Fibroblast of lung (primary cell): ENCODE measurements around the gene FAM20B. TPM values are rescaled to one million over a fixed set of nuclear protein-coding genes. Genes with fewer than 3 reads are reported as not detected.

Experiments used
- DNase-seq, 2 donors: peaks; one replicate each; pipeline versions ENCODE4 v3.0.0 to v3.0.0-alpha.2; 2010; ENCODE audit warnings: low read depth in 2 of 2
- H2AFZ ChIP-seq: 2 replicates; pipeline ENCODE4 v1.5.1; 2012; ENCODE audit warnings: low read length, control low read depth, inconsistent platforms
- H3K27ac ChIP-seq: 2 replicates; pipeline ENCODE4 v1.5.1; 2011; ENCODE audit warnings: low read length, control low read depth; ENCODE audit not compliant: insufficient read depth
- H3K27me3 ChIP-seq: 2 replicates; pipeline ENCODE4 v1.5.1; 2011; ENCODE audit warnings: mild to moderate bottlenecking, low read length; ENCODE audit not compliant: control insufficient read depth, insufficient read depth
- H3K36me3 ChIP-seq: 2 replicates; pipeline ENCODE4 v1.5.1; 2011; ENCODE audit warnings: low read length; ENCODE audit not compliant: control insufficient read depth, insufficient read depth
- H3K4me1 ChIP-seq: 2 replicates; pipeline ENCODE4 v1.5.1; 2011; ENCODE audit warnings: low read length; ENCODE audit not compliant: control insufficient read depth, insufficient read depth; ENCODE audit errors: extremely low read depth
- H3K4me2 ChIP-seq: 2 replicates; pipeline ENCODE4 v1.5.1; 2011; ENCODE audit warnings: low read length, control low read depth; ENCODE audit not compliant: insufficient read depth; ENCODE audit errors: extremely low read depth
- H3K4me3 ChIP-seq, 4 experiments: fragments of 200-600 bp in 1 of 4; sonication (generic) in 1 of 4; replicated peaks in 1 of 4; 2 replicates each; pipeline ENCODE4 v1.5.1; 2011 to 2016; ENCODE audit warnings: low read length in 4 of 4, low read depth in 3 of 4, mild to moderate bottlenecking in 3 of 4, control low read depth in 2 of 4, inconsistent platforms in 1 of 4, mixed read lengths in 1 of 4; ENCODE audit not compliant: insufficient read depth in 1 of 4; ENCODE audit errors: control extremely low read depth in 1 of 4
- H3K79me2 ChIP-seq: 2 replicates; pipeline ENCODE4 v1.5.1; 2012; ENCODE audit warnings: mild to moderate bottlenecking, low read length, inconsistent platforms; ENCODE audit not compliant: control insufficient read depth, insufficient read depth
- H3K9ac ChIP-seq: 2 replicates; pipeline ENCODE4 v1.5.1; 2011; ENCODE audit warnings: mild to moderate bottlenecking, low read length, control low read depth; ENCODE audit not compliant: insufficient read depth
- H3K9me3 ChIP-seq: 2 replicates; pipeline ENCODE4 v1.5.1; 2012; ENCODE audit warnings: low read depth, low read length; ENCODE audit not compliant: control insufficient read depth, insufficient read depth
- H4K20me1 ChIP-seq: 2 replicates; pipeline ENCODE4 v1.5.1; 2011; ENCODE audit warnings: low read length; ENCODE audit not compliant: control insufficient read depth, insufficient read depth; ENCODE audit errors: extremely low read depth
- EZH2 ChIP-seq: IDR thresholded peaks from 2 replicates; pipeline ENCODE4 v1.5.1; 2012; ENCODE audit warnings: low read length, control low read depth, mild to moderate bottlenecking; ENCODE audit errors: missing control alignments
- polyA plus RNA-seq, 2 donors: library from polyadenylated mRNA; depleted of rRNA in 1 of 2; stranded (reverse) in 1 of 2; unstranded in 1 of 2; fragments of >200 nt; gene quantifications; 2 replicates each; pipeline ENCODE4 v1.2.1, GENCODE V29; 2011 to 2012; ENCODE audit warnings: missing spikeins in 1 of 2
- total RNA-seq: library from RNA; depleted of rRNA; stranded (reverse); fragments of >200 nt; gene quantifications from 2 replicates; pipeline ENCODE4 v1.2.1, GENCODE V29; 2014
- TF ChIP-seq, protein P1 (sequence below), 2 donors: IDR thresholded peaks in 1 of 2; conservative IDR thresholded peaks in 1 of 2; 1 replicate in 1 of 2; 2 replicates in 1 of 2; pipeline ENCODE4 v1.5.1; 2011 to 2012; ENCODE audit warnings: low read length in 2 of 2, control low read depth in 1 of 2, inconsistent platforms in 1 of 2, low read depth in 1 of 2, mild to moderate bottlenecking in 1 of 2

Gene FAM20B
- total and polyA plus RNA-seq, 2 donors (not counting 1 experiment from before 2014, with no cell fraction given), result 42.1 to 45.2 TPM

DNA sequence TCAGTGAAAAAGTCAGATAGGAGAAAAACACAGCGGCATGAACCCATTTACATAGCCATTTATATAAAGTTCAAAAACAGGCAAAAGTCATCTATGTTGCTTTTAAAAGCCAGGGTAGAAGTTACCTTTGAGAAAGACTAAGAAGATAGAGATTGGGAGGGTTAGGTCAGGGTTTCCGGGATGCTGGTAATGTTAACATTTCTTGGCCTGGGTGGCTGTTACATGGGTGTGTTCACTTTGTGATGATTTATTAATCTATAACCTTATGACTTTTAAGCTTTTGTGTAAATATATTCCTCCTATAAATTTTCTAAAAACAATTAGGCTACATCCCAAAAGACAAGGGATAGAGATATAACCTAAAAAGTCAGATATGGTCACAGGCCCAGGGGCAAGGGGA lies 15.0 kb upstream of the FAM20B start:
- no peaks in the 10 kb centered on the region for H3K27me3 ChIP-seq
- H3K4me1 ChIP-seq, result no peaks in the 10 kb centered on the region
- H3K9me3 ChIP-seq, result no peaks in the 10 kb centered on the region
- H3K9ac ChIP-seq, result no peak overlapping the region
- TF ChIP-seq, protein P1, sequence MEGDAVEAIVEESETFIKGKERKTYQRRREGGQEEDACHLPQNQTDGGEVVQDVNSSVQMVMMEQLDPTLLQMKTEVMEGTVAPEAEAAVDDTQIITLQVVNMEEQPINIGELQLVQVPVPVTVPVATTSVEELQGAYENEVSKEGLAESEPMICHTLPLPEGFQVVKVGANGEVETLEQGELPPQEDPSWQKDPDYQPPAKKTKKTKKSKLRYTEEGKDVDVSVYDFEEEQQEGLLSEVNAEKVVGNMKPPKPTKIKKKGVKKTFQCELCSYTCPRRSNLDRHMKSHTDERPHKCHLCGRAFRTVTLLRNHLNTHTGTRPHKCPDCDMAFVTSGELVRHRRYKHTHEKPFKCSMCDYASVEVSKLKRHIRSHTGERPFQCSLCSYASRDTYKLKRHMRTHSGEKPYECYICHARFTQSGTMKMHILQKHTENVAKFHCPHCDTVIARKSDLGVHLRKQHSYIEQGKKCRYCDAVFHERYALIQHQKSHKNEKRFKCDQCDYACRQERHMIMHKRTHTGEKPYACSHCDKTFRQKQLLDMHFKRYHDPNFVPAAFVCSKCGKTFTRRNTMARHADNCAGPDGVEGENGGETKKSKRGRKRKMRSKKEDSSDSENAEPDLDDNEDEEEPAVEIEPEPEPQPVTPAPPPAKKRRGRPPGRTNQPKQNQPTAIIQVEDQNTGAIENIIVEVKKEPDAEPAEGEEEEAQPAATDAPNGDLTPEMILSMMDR (conservative IDR thresholded peaks at IDR 0.05 in 1 of 2, IDR thresholded peaks at IDR 0.05 in 1 of 2; ENCODE audit: low read depth in 1 of 2, low read length in 2 of 2), result no peak
- no peaks in the 10 kb centered on the region for H4K20me1 ChIP-seq
- no peak for DNase-seq
- H3K36me3 ChIP-seq, result no peaks in the 10 kb centered on the region
- H3K79me2 ChIP-seq, result no peaks in the 10 kb centered on the region
- no peak overlapping the region for H3K27ac ChIP-seq
- no peak overlapping the region for H3K4me2 ChIP-seq
- no peak overlapping the region for H2AFZ ChIP-seq
- no peak overlapping the region for H3K4me3 ChIP-seq

DNA sequence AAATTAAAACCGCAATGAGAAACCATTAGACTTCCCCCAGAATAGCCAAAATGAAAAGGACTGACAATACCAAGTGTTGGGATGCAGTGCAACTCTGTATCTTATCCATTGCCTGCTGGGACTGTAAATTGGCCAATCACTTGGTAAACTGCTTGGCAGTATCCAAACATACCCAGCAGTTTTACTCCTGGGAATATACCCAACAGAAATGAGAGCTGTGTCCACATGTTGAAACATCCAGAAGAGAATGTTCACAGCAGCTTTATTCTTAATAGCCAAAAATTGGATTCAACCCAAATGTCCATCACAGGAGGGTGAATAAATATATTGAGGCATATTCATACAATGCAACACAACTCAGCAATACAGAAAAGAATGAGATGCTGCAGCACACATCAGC lies 13.7 kb upstream of the FAM20B start:
- no peak overlapping the region for H2AFZ ChIP-seq

DNA sequence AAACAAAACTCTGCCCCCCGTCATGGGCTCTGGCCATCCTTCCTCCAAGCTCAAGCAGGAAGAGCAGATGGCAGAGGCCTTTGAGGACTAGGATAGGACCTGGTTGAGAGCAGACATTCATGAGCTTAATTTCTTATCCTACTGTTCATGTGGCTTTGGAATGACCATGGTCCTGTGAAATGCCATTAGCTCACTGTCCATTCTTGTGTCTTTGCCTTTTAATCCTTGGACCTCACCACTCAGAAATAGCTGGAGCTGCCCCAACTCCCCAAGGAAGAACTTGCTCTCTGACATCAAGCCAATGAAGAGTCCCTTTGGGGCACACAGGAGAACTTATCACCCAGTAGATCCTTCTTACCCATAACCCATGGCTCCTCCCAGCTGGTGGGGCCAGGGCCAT lies 11.6 kb upstream of the FAM20B start:
- TF ChIP-seq, protein P1 (conservative IDR thresholded peaks at IDR 0.05 in 1 of 2, IDR thresholded peaks at IDR 0.05 in 1 of 2; ENCODE audit: low read depth in 1 of 2, low read length in 2 of 2), result no peak
- TF ChIP-seq EZH2, result no peak
- Histone ChIP-seq H3K4me3 (no peak overlapping the region), H3K9me3 (no peaks in the 10 kb centered on the region), H3K27ac (no peak overlapping the region), H3K27me3 (no peaks in the 10 kb centered on the region), H3K36me3 (no peaks in the 10 kb centered on the region), H3K4me2 (no peak overlapping the region), H2AFZ (no peak overlapping the region), H3K9ac (no peak overlapping the region), H3K4me1 (peaks cover 12% of the 10 kb centered on the region), H4K20me1 (no peaks in the 10 kb centered on the region), H3K79me2 (no peaks in the 10 kb centered on the region)
- DNase-seq, result no peak

More for the DNA sequence above, 13.7 kb upstream of the FAM20B start:
- Histone ChIP-seq H3K4me3 (no peak overlapping the region), H3K9me3 (no peaks in the 10 kb centered on the region), H3K79me2 (no peaks in the 10 kb centered on the region), H3K36me3 (no peaks in the 10 kb centered on the region), H3K4me1 (peaks cover 3% of the 10 kb centered on the region), H3K27ac (no peak overlapping the region), H4K20me1 (no peaks in the 10 kb centered on the region), H3K9ac (no peak overlapping the region), H3K27me3 (no peaks in the 10 kb centered on the region), H3K4me2 (no peak overlapping the region)
- no peak for TF ChIP-seq EZH2
- TF ChIP-seq, protein P1 (conservative IDR thresholded peaks at IDR 0.05 in 1 of 2, IDR thresholded peaks at IDR 0.05 in 1 of 2; ENCODE audit: low read depth in 1 of 2, low read length in 2 of 2), result no peak
- DNase-seq, result peak in 1 of 2 donors; percentile 42
